ENCODE data around the gene CD8B2. TPM values are rescaled to one million over a fixed set of nuclear protein-coding genes. Genes with fewer than 3 reads are reported as not detected.
A peak's percentile ranks its signal among the peaks of the same experiment; 100 is the strongest.

CD8B2 gene
- total and polyA plus RNA-seq, 2 experiments from 2014 or later, result 0.06 TPM; not detected in 1

DNA sequence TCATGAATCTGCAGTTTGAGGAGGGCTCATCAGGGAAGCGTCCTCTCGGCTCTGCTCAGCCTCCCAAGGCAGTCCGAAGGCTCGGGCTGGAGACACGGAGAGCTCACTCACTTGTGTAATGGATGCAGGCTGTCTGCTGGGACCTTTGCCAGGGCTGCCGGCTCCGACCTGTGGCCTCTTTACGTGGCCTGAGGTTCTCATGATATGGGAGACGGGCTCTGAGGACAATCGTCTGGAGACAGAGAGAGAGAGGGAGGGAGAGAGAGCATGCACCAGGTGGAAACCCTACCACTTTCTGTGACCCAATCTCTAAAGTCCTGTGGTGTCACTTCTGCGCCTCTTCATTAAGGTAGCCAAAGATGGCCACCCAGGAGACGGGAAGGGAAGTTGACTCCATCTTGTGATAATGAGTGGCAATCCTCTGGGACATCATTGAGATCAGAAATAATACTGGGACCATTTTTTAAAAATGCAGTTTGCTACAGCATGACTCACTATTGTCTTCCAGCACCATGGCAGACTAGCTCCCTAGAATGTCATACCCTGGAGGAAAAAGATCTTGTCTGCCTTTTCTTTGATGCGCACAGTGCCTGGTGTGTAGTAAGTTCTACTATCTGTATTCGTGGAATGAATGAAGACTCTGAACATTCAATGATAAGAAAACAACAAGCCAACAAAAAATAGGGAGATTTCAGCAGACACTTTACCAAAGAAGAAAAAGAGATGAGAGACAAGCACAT lies 60.2 kb downstream of the CD8B2 start:
- H3K4me1 Mint-ChIP-seq, result no peaks in the 10 kb centered on the region
- H3K27ac Mint-ChIP-seq, result no peak overlapping the region

DNA sequence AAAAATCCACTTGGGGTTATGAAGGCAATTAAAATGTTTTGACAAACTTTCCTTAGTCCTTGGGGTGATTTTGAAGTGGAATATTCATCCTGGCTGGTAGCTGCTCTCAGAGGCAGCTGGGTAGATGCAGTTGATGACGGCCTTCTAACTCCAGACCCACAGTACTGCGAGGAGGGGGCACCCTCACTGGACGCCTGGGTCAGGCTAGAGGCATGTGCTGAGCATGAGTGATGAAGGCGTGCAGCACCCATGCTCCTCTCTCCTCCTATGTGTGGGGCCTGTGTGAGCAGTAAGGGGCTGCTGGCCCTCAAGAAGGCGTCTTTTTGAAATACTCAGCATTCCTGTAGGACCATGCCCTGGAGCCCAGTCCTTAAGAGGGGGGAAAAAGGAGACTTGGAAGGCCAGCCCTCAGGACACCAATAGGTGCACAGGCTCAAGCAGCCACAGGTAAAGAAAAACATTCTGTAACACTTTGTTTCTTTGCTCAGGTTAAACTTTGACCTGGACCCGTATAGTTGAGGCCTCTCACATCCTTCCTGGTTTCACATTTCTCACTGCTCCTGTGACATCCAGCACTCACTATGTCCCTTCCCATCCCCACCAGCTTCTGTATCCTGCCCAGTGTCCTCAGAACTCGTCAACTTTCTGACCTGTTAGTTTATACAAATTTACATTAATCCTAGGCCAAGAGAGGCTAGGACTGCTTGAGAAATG lies 64.4 kb downstream of the CD8B2 start:
- no peak overlapping the region for H3K4me2 ChIP-seq
- TF ChIP-seq, protein P1, sequence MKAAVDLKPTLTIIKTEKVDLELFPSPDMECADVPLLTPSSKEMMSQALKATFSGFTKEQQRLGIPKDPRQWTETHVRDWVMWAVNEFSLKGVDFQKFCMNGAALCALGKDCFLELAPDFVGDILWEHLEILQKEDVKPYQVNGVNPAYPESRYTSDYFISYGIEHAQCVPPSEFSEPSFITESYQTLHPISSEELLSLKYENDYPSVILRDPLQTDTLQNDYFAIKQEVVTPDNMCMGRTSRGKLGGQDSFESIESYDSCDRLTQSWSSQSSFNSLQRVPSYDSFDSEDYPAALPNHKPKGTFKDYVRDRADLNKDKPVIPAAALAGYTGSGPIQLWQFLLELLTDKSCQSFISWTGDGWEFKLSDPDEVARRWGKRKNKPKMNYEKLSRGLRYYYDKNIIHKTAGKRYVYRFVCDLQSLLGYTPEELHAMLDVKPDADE (IDR thresholded peaks at IDR 0.05), result no peak
- TF ChIP-seq, protein P2, sequence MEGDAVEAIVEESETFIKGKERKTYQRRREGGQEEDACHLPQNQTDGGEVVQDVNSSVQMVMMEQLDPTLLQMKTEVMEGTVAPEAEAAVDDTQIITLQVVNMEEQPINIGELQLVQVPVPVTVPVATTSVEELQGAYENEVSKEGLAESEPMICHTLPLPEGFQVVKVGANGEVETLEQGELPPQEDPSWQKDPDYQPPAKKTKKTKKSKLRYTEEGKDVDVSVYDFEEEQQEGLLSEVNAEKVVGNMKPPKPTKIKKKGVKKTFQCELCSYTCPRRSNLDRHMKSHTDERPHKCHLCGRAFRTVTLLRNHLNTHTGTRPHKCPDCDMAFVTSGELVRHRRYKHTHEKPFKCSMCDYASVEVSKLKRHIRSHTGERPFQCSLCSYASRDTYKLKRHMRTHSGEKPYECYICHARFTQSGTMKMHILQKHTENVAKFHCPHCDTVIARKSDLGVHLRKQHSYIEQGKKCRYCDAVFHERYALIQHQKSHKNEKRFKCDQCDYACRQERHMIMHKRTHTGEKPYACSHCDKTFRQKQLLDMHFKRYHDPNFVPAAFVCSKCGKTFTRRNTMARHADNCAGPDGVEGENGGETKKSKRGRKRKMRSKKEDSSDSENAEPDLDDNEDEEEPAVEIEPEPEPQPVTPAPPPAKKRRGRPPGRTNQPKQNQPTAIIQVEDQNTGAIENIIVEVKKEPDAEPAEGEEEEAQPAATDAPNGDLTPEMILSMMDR (conservative IDR thresholded peaks at IDR 0.05; ENCODE audit: low read depth in 2 of 2), result no peak
- TF ChIP-seq ZNF331 (CRISPR knock-in tag; IDR thresholded peaks at IDR 0.05; ENCODE audit: low read depth), result no peak
- no peak for TF ChIP-seq STAT1 (IDR thresholded peaks at IDR 0.05; ENCODE audit: unreplicated experiment)
- no peak for TF ChIP-seq POLR2AphosphoS5 (IDR thresholded peaks at IDR 0.05; ENCODE audit: low read depth)
- TF ChIP-seq, protein P3, sequence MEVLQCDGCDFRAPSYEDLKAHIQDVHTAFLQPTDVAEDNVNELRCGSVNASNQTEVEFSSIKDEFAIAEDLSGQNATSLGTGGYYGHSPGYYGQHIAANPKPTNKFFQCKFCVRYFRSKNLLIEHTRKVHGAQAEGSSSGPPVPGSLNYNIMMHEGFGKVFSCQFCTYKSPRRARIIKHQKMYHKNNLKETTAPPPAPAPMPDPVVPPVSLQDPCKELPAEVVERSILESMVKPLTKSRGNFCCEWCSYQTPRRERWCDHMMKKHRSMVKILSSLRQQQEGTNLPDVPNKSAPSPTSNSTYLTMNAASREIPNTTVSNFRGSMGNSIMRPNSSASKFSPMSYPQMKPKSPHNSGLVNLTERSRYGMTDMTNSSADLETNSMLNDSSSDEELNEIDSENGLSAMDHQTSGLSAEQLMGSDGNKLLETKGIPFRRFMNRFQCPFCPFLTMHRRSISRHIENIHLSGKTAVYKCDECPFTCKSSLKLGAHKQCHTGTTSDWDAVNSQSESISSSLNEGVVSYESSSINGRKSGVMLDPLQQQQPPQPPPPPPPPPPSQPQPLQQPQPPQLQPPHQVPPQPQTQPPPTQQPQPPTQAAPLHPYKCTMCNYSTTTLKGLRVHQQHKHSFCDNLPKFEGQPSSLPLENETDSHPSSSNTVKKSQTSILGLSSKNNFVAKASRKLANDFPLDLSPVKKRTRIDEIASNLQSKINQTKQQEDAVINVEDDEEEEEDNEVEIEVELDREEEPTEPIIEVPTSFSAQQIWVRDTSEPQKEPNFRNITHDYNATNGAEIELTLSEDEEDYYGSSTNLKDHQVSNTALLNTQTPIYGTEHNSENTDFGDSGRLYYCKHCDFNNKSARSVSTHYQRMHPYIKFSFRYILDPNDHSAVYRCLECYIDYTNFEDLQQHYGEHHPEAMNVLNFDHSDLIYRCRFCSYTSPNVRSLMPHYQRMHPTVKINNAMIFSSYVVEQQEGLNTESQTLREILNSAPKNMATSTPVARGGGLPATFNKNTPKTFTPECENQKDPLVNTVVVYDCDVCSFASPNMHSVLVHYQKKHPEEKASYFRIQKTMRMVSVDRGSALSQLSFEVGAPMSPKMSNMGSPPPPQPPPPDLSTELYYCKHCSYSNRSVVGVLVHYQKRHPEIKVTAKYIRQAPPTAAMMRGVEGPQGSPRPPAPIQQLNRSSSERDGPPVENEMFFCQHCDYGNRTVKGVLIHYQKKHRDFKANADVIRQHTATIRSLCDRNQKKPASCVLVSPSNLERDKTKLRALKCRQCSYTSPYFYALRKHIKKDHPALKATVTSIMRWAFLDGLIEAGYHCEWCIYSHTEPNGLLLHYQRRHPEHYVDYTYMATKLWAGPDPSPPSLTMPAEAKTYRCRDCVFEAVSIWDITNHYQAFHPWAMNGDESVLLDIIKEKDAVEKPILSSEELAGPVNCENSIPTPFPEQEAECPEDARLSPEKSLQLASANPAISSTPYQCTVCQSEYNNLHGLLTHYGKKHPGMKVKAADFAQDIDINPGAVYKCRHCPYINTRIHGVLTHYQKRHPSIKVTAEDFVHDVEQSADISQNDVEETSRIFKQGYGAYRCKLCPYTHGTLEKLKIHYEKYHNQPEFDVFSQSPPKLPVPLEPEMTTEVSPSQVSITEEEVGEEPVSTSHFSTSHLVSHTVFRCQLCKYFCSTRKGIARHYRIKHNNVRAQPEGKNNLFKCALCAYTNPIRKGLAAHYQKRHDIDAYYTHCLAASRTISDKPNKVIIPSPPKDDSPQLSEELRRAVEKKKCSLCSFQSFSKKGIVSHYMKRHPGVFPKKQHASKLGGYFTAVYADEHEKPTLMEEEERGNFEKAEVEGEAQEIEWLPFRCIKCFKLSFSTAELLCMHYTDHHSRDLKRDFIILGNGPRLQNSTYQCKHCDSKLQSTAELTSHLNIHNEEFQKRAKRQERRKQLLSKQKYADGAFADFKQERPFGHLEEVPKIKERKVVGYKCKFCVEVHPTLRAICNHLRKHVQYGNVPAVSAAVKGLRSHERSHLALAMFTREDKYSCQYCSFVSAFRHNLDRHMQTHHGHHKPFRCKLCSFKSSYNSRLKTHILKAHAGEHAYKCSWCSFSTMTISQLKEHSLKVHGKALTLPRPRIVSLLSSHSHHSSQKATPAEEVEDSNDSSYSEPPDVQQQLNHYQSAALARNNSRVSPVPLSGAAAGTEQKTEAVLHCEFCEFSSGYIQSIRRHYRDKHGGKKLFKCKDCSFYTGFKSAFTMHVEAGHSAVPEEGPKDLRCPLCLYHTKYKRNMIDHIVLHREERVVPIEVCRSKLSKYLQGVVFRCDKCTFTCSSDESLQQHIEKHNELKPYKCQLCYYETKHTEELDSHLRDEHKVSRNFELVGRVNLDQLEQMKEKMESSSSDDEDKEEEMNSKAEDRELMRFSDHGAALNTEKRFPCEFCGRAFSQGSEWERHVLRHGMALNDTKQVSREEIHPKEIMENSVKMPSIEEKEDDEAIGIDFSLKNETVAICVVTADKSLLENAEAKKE (CRISPR knock-in tag; IDR thresholded peaks at IDR 0.05), result no peak
- no peak for TF ChIP-seq ZNF114 (CRISPR knock-in tag; IDR thresholded peaks at IDR 0.05)
- no peak for TF ChIP-seq JUNB (IDR thresholded peaks at IDR 0.05; ENCODE audit: unreplicated experiment)
- no peak for TF ChIP-seq EZH2 (IDR thresholded peaks at IDR 0.05; ENCODE audit: low read depth, unreplicated experiment)
- TF ChIP-seq NANOG (IDR thresholded peaks at IDR 0.05; ENCODE audit: borderline replicate concordance), result no peak

More for the DNA sequence above, 60.2 kb downstream of the CD8B2 start:
- 0 out of 2 replicates have a peak, but pooled peaks cover 2% of the 10 kb centered on the region for H3K9me2 ChIP-seq (ENCODE audit: insufficient read depth)
- no peak for DNase-seq (ENCODE audit: low spot score)
- H3K4me2 ChIP-seq, result no peak overlapping the region
- no peak overlapping the region for H3K4me3 ChIP-seq
- H3K27me3 ChIP-seq (ENCODE audit: insufficient read depth), result no peaks in the 10 kb centered on the region
- no peak for TF ChIP-seq POLR2AphosphoS5 (IDR thresholded peaks at IDR 0.05; ENCODE audit: low read depth)
- no peak for TF ChIP-seq CREB1 (CRISPR knock-in tag; IDR thresholded peaks at IDR 0.05; ENCODE audit: low read depth)
- no peak for TF ChIP-seq EZH2phosphoT487 (IDR thresholded peaks at IDR 0.05; ENCODE audit: unreplicated experiment)
- no peak for TF ChIP-seq EZH2 (IDR thresholded peaks at IDR 0.05; ENCODE audit: low read depth, unreplicated experiment)
- no peak for TF ChIP-seq STAT1 (IDR thresholded peaks at IDR 0.05; ENCODE audit: unreplicated experiment)
- H3K79me2 ChIP-seq (replicated peaks; ENCODE audit: insufficient read depth), result no peaks in the 10 kb centered on the region
- H3K36me3 ChIP-seq (ENCODE audit: insufficient read depth), result no peaks in the 10 kb centered on the region
- no peak for ATAC-seq
- no peaks in the 10 kb centered on the region for H4K20me1 ChIP-seq (replicated peaks; ENCODE audit: insufficient read depth)
- peaks cover 8% of the 10 kb centered on the region for H3K27me3 Mint-ChIP-seq (ENCODE audit: insufficient read depth, low read depth, poor library complexity)
- H3K27ac ChIP-seq (ENCODE audit: low read depth), result no peak overlapping the region
- H3K9me3 Mint-ChIP-seq, result no peaks in the 10 kb centered on the region
- H3K4me3 Mint-ChIP-seq, result no peak overlapping the region
- no peaks in the 10 kb centered on the region for H3K4me1 ChIP-seq (ENCODE audit: insufficient read depth)
- H2AFZ ChIP-seq, result 0 out of 2 replicates have a peak overlapping the region, but pooled peaks have one; percentile 28
- no peaks in the 10 kb centered on the region for H3K36me3 Mint-ChIP-seq (ENCODE audit: low read depth)
- H3F3A ChIP-seq (replicated peaks; ENCODE audit: low read depth), result no peaks in the 10 kb centered on the region

More for the DNA sequence above, 64.4 kb downstream of the CD8B2 start:
- Histone ChIP-seq H4K20me1 (replicated peaks; ENCODE audit: insufficient read depth) (no peaks in the 10 kb centered on the region), H3K27me3 (ENCODE audit: insufficient read depth) (no peaks in the 10 kb centered on the region), H3F3A (replicated peaks; ENCODE audit: low read depth) (no peaks in the 10 kb centered on the region), H3K79me2 (replicated peaks; ENCODE audit: insufficient read depth) (no peaks in the 10 kb centered on the region), H2AFZ (no peak overlapping the region), H3K4me1 (ENCODE audit: insufficient read depth) (no peaks in the 10 kb centered on the region), H3K36me3 (ENCODE audit: insufficient read depth) (no peaks in the 10 kb centered on the region), H3K4me3 (no peak overlapping the region), H3K9me2 (ENCODE audit: insufficient read depth) (0 out of 2 replicates have a peak, but pooled peaks cover 2% of the 10 kb centered on the region), H3K27ac (ENCODE audit: low read depth) (no peak overlapping the region)
- H3K9me3 Mint-ChIP-seq, result peaks cover 10% of the 10 kb centered on the region; the same call in 2 of the 3 replicates
- ATAC-seq, result no peak
- H3K36me3 Mint-ChIP-seq (ENCODE audit: low read depth), result no peaks in the 10 kb centered on the region; the same call in 2 of the 3 replicates
- no peak for DNase-seq (ENCODE audit: low spot score)
- peaks cover 4% of the 10 kb centered on the region for H3K27me3 Mint-ChIP-seq (ENCODE audit: insufficient read depth, low read depth, poor library complexity)
- H3K4me3 Mint-ChIP-seq, result no peak overlapping the region
- no peak overlapping the region for H3K27ac Mint-ChIP-seq
- no peaks in the 10 kb centered on the region for H3K4me1 Mint-ChIP-seq

All from GM23338 (cell line).